HepG2 (cell line): ENCODE data around the gene NPW. TPM values are rescaled to one million over a fixed set of nuclear protein-coding genes. Genes with fewer than 3 reads are reported as not detected.

Experiments
- ATAC-seq: fragments of 200-7000 bp; cut with Tn5 transposase; 3 replicates; pipeline ENCODE4 v1.9.1; 2020; ENCODE audit warnings: mild to moderate bottlenecking, moderate library complexity
- BruUV-seq: library from RNA; stranded (reverse); fragments of 400-500 nt; replicated peaks from 2 replicates; lab custom pipeline; 2021; lab: Mats Ljungman, UMichigan
- CTCF ChIA-PET: fragments of 300-600 bp; formaldehyde crosslinking; extraction: SDS; loops from one replicate; lab custom pipeline; 2021; ENCODE audit warnings: low total read pairs, inconsistent platforms, low intra/inter-chr PET ratio; lab: Yijun Ruan, JAX
- POLR2A ChIA-PET: fragments of 350-600 bp; sonication (Branson Sonifier 250); formaldehyde crosslinking; loops from one replicate; lab custom pipeline; 2020; ENCODE audit warnings: antibody characterized with exemption, inconsistent platforms; lab: Yijun Ruan, JAX
- DNase-seq: peaks from one replicate; pipeline ENCODE4 v3.0.0-alpha.2; 2015; ENCODE audit warnings: low spot score
- FAIRE-seq: peaks from 3 replicates; lab custom pipeline; 2011; peaks lifted over from hg19 to GRCh38; lab: Jason Lieb, UNC
- H2AFZ ChIP-seq: one replicate; pipeline ENCODE4 v1.6.1; 2011; ENCODE audit warnings: low read length, inconsistent platforms
- H3K27ac ChIP-seq: fragments of 300-600 bp; 3 replicates; pipeline ENCODE4 v1.8.0; 2011; ENCODE audit warnings: mixed run types, mild to moderate bottlenecking, mixed read lengths, low read length, inconsistent platforms; ENCODE audit not compliant: insufficient read depth; ENCODE audit errors: extremely low read length
- H3K27me3 ChIP-seq, 2 experiments: fragments of 200-600 bp in 1 of 2; 2 replicates in 1 of 2; 3 replicates in 1 of 2; pipeline versions ENCODE4 v1.6.0 to v1.8.0; 2011; ENCODE audit warnings: low read length in 2 of 2, mild to moderate bottlenecking in 2 of 2, moderate library complexity in 2 of 2, inconsistent platforms in 1 of 2; ENCODE audit not compliant: insufficient read depth in 2 of 2, control insufficient read depth in 1 of 2
- H3K36me3 ChIP-seq, 2 experiments: fragments of 200-600 bp in 1 of 2; replicated peaks in 1 of 2; 2 replicates in 1 of 2; 3 replicates in 1 of 2; pipeline versions ENCODE4 v1.5.1 to v1.8.0; 2011; ENCODE audit warnings: low read length in 2 of 2, inconsistent platforms in 1 of 2; ENCODE audit not compliant: insufficient read depth in 2 of 2, control insufficient read depth in 1 of 2
- H3K4me1 ChIP-seq: 2 replicates; pipeline ENCODE4 v1.5.1; 2012; ENCODE audit warnings: low read length, inconsistent platforms; ENCODE audit not compliant: insufficient read depth
- H3K4me2 ChIP-seq: 2 replicates; pipeline ENCODE4 v1.6.0; 2011; ENCODE audit warnings: low read depth, low read length, inconsistent platforms
- H3K4me3 ChIP-seq, 3 experiments: fragments of 200-600 bp in 1 of 3; sonication (generic), shearing (Covaris generic) in 1 of 3; replicated peaks in 1 of 3; 2 replicates each; pipeline ENCODE4 v1.5.1; 2011 to 2016; ENCODE audit warnings: low read length in 3 of 3, inconsistent platforms in 2 of 3, low read depth in 2 of 3, mild to moderate bottlenecking in 2 of 3, control low read depth in 1 of 3, mixed read lengths in 1 of 3; ENCODE audit not compliant: insufficient read depth in 1 of 3
- H3K79me2 ChIP-seq: one replicate; pipeline ENCODE4 v1.6.1; 2011; ENCODE audit warnings: low read length, inconsistent platforms; ENCODE audit not compliant: insufficient read depth
- H3K9ac ChIP-seq: 2 replicates; pipeline ENCODE4 v1.6.0; 2011; ENCODE audit warnings: mild to moderate bottlenecking, low read depth, low read length, inconsistent platforms; ENCODE audit not compliant: insufficient read depth
- H3K9me3 ChIP-seq: 2 replicates; pipeline ENCODE4 v1.5.1; 2012; ENCODE audit warnings: mild to moderate bottlenecking, low read length
- H4K20me1 ChIP-seq: 2 replicates; pipeline ENCODE4 v1.6.0; 2011; ENCODE audit warnings: inconsistent platforms, mild to moderate bottlenecking, low read length, moderate library complexity; ENCODE audit not compliant: insufficient read depth
- CBFB ChIP-seq: sonication (generic); formaldehyde crosslinking; IDR thresholded peaks from 2 replicates; pipeline ENCODE4 v1.4.0; 2020; ENCODE audit warnings: missing genetic modification reagents
- DNMT1 ChIP-seq: sonication (generic); formaldehyde crosslinking; IDR thresholded peaks from 2 replicates; pipeline ENCODE4 v1.5.1; 2020; ENCODE audit warnings: mild to moderate bottlenecking, missing genetic modification reagents
- ELF3 ChIP-seq: IDR thresholded peaks from 2 replicates; pipeline ENCODE4 v1.6.1; 2016; ENCODE audit warnings: missing genetic modification reagents, missing compliant biosample characterization
- FOXM1 ChIP-seq: sonication (generic); formaldehyde crosslinking; IDR thresholded peaks from 2 replicates; pipeline ENCODE4 v1.5.0; 2020; ENCODE audit warnings: missing genetic modification reagents
- GFI1 ChIP-seq: sonication (generic); formaldehyde crosslinking; IDR thresholded peaks from 2 replicates; pipeline ENCODE4 v1.5.0; 2020; ENCODE audit warnings: missing genetic modification reagents, mild to moderate bottlenecking, borderline replicate concordance
- HIVEP1 ChIP-seq: sonication (generic); formaldehyde crosslinking; IDR thresholded peaks from 2 replicates; pipeline ENCODE4 v1.4.0; 2020; ENCODE audit warnings: mild to moderate bottlenecking, missing genetic modification reagents
- HNRNPL ChIP-seq: fragments of 200-400 bp; formaldehyde crosslinking; IDR thresholded peaks from 2 replicates; pipeline ENCODE4 v1.6.1; 2017; ENCODE audit warnings: mild to moderate bottlenecking, low read depth, low read length
- ISX ChIP-seq: sonication (generic); formaldehyde crosslinking; conservative IDR thresholded peaks from 2 replicates; pipeline ENCODE4 v1.5.0; 2020; ENCODE audit warnings: missing genetic modification reagents
- MAZ ChIP-seq, 2 experiments: sonication (generic) in 1 of 2; formaldehyde crosslinking in 1 of 2; IDR thresholded peaks; 2 replicates each; pipeline versions ENCODE4 v1.5.0 to v1.6.1; 2012 to 2020; ENCODE audit warnings: low read depth in 2 of 2, mild to moderate bottlenecking in 2 of 2, borderline replicate concordance in 1 of 2, improper control_type of control experiment in 1 of 2, low read length in 1 of 2, missing genetic modification reagents in 1 of 2, moderate library complexity in 1 of 2
- MED8 ChIP-seq: sonication (generic); formaldehyde crosslinking; IDR thresholded peaks from 2 replicates; pipeline ENCODE4 v1.8.1; 2023; ENCODE audit warnings: mild to moderate bottlenecking, missing genetic modification reagents; ENCODE audit not compliant: insufficient replicate concordance
- NFKB2 ChIP-seq: sonication (generic); formaldehyde crosslinking; IDR thresholded peaks from 2 replicates; pipeline ENCODE4 v1.4.0; 2020; ENCODE audit warnings: missing genetic modification reagents, borderline replicate concordance
- PHF20 ChIP-seq: sonication (generic); formaldehyde crosslinking; IDR thresholded peaks from 2 replicates; pipeline ENCODE4 v1.5.0; 2020; ENCODE audit warnings: mild to moderate bottlenecking, missing genetic modification reagents
- PHF8 ChIP-seq: sonication (generic); formaldehyde crosslinking; IDR thresholded peaks from 2 replicates; pipeline ENCODE4 v1.5.0; 2020; ENCODE audit warnings: missing genetic modification reagents
- RFX3 ChIP-seq: IDR thresholded peaks from 2 replicates; pipeline ENCODE4 v1.6.1; 2016; ENCODE audit warnings: missing biosample characterization, missing genetic modification reagents
- SP2 ChIP-seq: sonication (generic); formaldehyde crosslinking; IDR thresholded peaks from 2 replicates; pipeline ENCODE4 v1.5.1; 2020; ENCODE audit warnings: mild to moderate bottlenecking, missing genetic modification reagents
- TBP ChIP-seq: sonication (generic); formaldehyde crosslinking; IDR thresholded peaks from 2 replicates; pipeline ENCODE4 v1.5.0; 2020; ENCODE audit warnings: missing genetic modification reagents
- THAP11 ChIP-seq: IDR thresholded peaks from 2 replicates; pipeline ENCODE4 v1.6.1; 2016; ENCODE audit warnings: missing biosample characterization, missing genetic modification reagents
- ZBTB42 ChIP-seq: sonication (generic); formaldehyde crosslinking; IDR thresholded peaks from 2 replicates; pipeline ENCODE4 v1.5.0; 2020; ENCODE audit warnings: mild to moderate bottlenecking, missing genetic modification reagents
- ZFP37 ChIP-seq: sonication (generic); formaldehyde crosslinking; IDR thresholded peaks from 2 replicates; pipeline ENCODE4 v1.4.0; 2020; ENCODE audit warnings: missing genetic modification reagents, borderline replicate concordance
- ZNF256 ChIP-seq: sonication (generic); formaldehyde crosslinking; conservative IDR thresholded peaks from 2 replicates; pipeline ENCODE4 v1.4.0; 2020; ENCODE audit warnings: missing genetic modification reagents
- ZNF296 ChIP-seq: sonication (generic); formaldehyde crosslinking; conservative IDR thresholded peaks from 2 replicates; pipeline ENCODE4 v1.5.0; 2020; ENCODE audit warnings: mild to moderate bottlenecking, missing genetic modification reagents
- ZSCAN21 ChIP-seq: sonication (generic); formaldehyde crosslinking; IDR thresholded peaks from 2 replicates; pipeline ENCODE4 v1.8.0; 2022; ENCODE audit warnings: mild to moderate bottlenecking, missing genetic modification reagents, moderate library complexity, borderline replicate concordance
- ZSCAN22 ChIP-seq: sonication (generic); formaldehyde crosslinking; IDR thresholded peaks from 2 replicates; pipeline ENCODE4 v1.4.0; 2020; ENCODE audit warnings: mild to moderate bottlenecking, missing genetic modification reagents
- ZSCAN30 ChIP-seq: sonication (generic); formaldehyde crosslinking; IDR thresholded peaks from 2 replicates; pipeline ENCODE4 v1.5.0; 2020; ENCODE audit warnings: mild to moderate bottlenecking, missing genetic modification reagents
- WGBS: methylation state at CpG from one replicate; pipeline ENCODE4 v1.1.6; 2017; ENCODE audit warnings: low lambda C conversion rate; 5-methylcytosine and 5-hydroxymethylcytosine counted together
- in situ Hi-C: cut with HindIII; loops from 2 replicates; pipeline ENCODE4 v1.10.0; 2017; ENCODE audit warnings: low pct_unique_long_range_greater_than_20kb; ENCODE audit not compliant: extremely low pct_ligation_motif_present
- intact Hi-C: fragments of 100-400 bp; cut with micrococcal nuclease; formaldehyde crosslinking; loops from one replicate; pipeline ENCODE4 v1.10.0; 2022; ENCODE audit not compliant: unreplicated experiment
- polyA plus RNA-seq, 8 experiments: library from polyadenylated mRNA; depleted of rRNA in 3 of 8; stranded (reverse) in 7 of 8; unstranded in 1 of 8; fragments of >200 nt; fragmentation: Illumina TruSeq in 4 of 8; extraction: Trizol in 4 of 8; gene quantifications; 2 replicates each; pipeline versions ENCODE4 v1.2.1 to v1.2.3, GENCODE V29; 2011 to 2016; ENCODE audit warnings: low read depth in 4 of 8, missing spikeins in 1 of 8, mixed read lengths in 1 of 8; ENCODE audit not compliant: insufficient read depth in 1 of 8
- total RNA-seq, 5 experiments: library from RNA; depleted of rRNA; stranded (reverse); fragments of >200 nt; fragmentation: Illumina TruSeq; extraction: Trizol; gene quantifications; 2 replicates each; pipeline ENCODE4 v1.2.3, GENCODE V29; 2016; ENCODE audit warnings: low read depth in 1 of 5
- TF ChIP-seq, protein P1 (sequence below): sonication (generic); formaldehyde crosslinking; IDR thresholded peaks from 2 replicates; pipeline ENCODE4 v1.8.0; 2022; ENCODE audit warnings: low read depth, missing genetic modification reagents

The NPW gene
- total and polyA plus RNA-seq, 2 of the 13 experiments (the other 11 are each of a cell fraction or from before 2014, with no cell fraction given), result 0.24 to 0.97 TPM

DNA sequence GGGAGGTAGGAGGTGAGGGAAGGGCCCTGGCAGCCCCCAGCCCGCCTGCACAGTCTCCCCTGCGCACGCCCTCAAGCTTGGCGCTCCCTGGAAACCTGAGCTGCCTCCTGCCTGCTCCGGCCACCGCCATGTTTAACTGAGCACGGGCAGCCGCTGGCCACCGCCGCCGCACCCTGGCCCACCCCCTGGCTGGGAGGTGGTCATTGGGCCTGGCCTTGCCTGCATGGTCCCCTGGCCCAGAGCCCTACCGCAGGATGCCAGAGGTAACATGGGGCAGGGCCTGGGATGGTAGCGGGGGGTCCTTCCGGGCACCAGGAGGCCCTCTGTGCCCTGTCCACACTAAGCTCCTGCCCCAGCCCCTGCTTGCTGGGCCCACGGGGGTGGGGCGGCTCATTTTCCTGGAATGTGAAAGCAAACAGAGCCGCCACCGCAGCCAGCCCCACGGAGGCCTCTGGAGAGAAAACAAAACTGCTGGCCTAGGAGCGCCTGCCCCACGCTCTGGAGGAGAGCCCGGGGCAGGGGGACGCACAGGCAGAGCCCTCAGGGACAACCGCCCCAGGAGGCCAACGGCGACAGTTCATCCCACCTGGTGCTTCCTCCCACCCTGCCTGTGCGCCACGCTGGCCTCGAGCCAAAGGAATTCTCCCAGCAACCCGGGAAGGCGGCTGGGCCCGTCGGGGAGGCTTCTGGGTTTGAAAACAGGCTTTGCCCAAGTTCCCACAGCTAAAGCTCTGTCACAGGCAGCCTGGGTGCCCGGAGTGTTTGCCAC is 16.0 kb downstream of the NPW start:
- DNase-seq, result peak; percentile 84
- TSS peak; percentile 49 for BruUV-seq
- Histone ChIP-seq H3K9me3 (no peaks in the 10 kb centered on the region), H3K27ac (peak overlapping the region; percentile 90), H3K4me3 (peak overlapping the region; percentile 36 to 70 (median 46); a peak in 5 of 6 replicates), H2AFZ (no peak overlapping the region), H3K36me3 (peaks cover 3 to 6% of the 10 kb centered on the region in 2 experiments; a peak in 4 of 5 replicates), H3K79me2 (no peaks in the 10 kb centered on the region), H3K4me1 (peaks cover 98% of the 10 kb centered on the region), H3K27me3 (no peaks in the 10 kb centered on the region), H3K4me2 (peak overlapping the region; percentile 87), H3K9ac (peak overlapping the region; percentile 75), H4K20me1 (no peaks in the 10 kb centered on the region)
- in situ Hi-C loops, result no loop called here
- ChIA-PET POLR2A (interaction anchor here (0.6 to 4.6 kb wide), 23 partner anchors 8 to 227 kb away, joined by 3 to 67 read pairs (median 4); partner anchors contain the start of genes ECI1, NHERF2, NTHL1 and PKD1), CTCF (no interaction called here)
- intact Hi-C loops, result no loop called here
- WGBS, result 3% methylated on average over 6 of the region's 34 CpGs
- peak; percentile 64 for ATAC-seq
- FAIRE-seq, result peak; percentile 40
- TF ChIP-seq, protein P1, sequence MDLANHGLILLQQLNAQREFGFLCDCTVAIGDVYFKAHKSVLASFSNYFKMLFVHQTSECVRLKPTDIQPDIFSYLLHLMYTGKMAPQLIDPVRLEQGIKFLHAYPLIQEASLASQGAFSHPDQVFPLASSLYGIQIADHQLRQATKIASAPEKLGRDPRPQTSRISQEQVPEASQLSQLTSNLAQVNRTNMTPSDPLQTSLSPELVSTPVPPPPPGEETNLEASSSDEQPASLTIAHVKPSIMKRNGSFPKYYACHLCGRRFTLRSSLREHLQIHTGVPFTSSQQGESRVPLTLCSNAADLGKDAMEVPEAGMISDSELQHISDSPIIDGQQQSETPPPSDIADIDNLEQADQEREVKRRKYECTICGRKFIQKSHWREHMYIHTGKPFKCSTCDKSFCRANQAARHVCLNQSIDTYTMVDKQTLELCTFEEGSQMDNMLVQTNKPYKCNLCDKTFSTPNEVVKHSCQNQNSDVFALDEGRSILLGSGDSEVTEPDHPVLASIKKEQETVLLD (CRISPR knock-in tag), result 0 out of 2 replicates have a peak, but pooled peaks have one; percentile 22
- 0 out of 2 replicates have a peak, but pooled peaks have one; percentile 23 for TF ChIP-seq ZSCAN22
- TF ChIP-seq PHF20, result no peak
- TF ChIP-seq SP2 (CRISPR knock-in tag), result no peak
- TF ChIP-seq CBFB (CRISPR knock-in tag), result peak; percentile 99
- no peak for TF ChIP-seq FOXM1 (CRISPR knock-in tag)
- peak; percentile 35; the same call in 1 of the 2 replicates for TF ChIP-seq NFKB2 (CRISPR knock-in tag)
- peak; percentile 88 for TF ChIP-seq THAP11 (CRISPR knock-in tag)
- peak; percentile 92 for TF ChIP-seq MAZ (IDR thresholded peaks at IDR 0.05; ENCODE audit: borderline replicate concordance, low read depth, low read length)
- peak; percentile 85 for TF ChIP-seq MAZ (CRISPR knock-in tag; IDR thresholded peaks at IDR 0.05; ENCODE audit: low read depth)
- TF ChIP-seq DNMT1, result 0 out of 2 replicates have a peak, but pooled peaks have one; percentile 81
- 0 out of 2 replicates have a peak, but pooled peaks have one; percentile 58 for TF ChIP-seq ZBTB42 (CRISPR knock-in tag)
- 0 out of 2 replicates have a peak, but pooled peaks have one; percentile 52 for TF ChIP-seq ELF3 (CRISPR knock-in tag)
- TF ChIP-seq ZSCAN21, result peak; percentile 86; the same call in 1 of the 2 replicates
- no peak for TF ChIP-seq ZNF256 (CRISPR knock-in tag)
- TF ChIP-seq HNRNPL, result peak; percentile 100
- peak; percentile 85 for TF ChIP-seq MED8 (CRISPR knock-in tag)
- no peak for TF ChIP-seq TBP (CRISPR knock-in tag)
- TF ChIP-seq RFX3, result 0 out of 2 replicates have a peak, but pooled peaks have one; percentile 37
- TF ChIP-seq ISX (CRISPR knock-in tag), result no peak
- TF ChIP-seq ZFP37 (CRISPR knock-in tag), result no peak
- TF ChIP-seq HIVEP1 (CRISPR knock-in tag), result peak; percentile 70
- TF ChIP-seq PHF8, result peak; percentile 69
- no peak for TF ChIP-seq ZSCAN30 (CRISPR knock-in tag)
- peak; percentile 69; the same call in 1 of the 2 replicates for TF ChIP-seq GFI1 (CRISPR knock-in tag)
- TF ChIP-seq ZNF296 (CRISPR knock-in tag), result peak; percentile 98
